Activated CD4-positive, CD25-positive, alpha-beta regulatory T cell treated with anti-CD3 and anti-CD28 coated beads, Interleukin-2, amount 50 U/mL, for 24 hours (primary cell): Measurements from ENCODE around the gene MYO1G.
"Not testable (repeated sequence)": the region's sequence is repeated elsewhere in the genome, so short reads cannot be mapped to it uniquely, and the experiment has no call there.

ENCODE experiments used
- ATAC-seq, 2 donors: fragments of 150-1000 bp; cut with Tn5 transposase; one replicate each; pipeline ENCODE4 v1.10.0; 2021; ENCODE audit warnings: mild to moderate bottlenecking in 1 of 2, moderate library complexity in 1 of 2

MYO1G gene

GRCh38 chr7:44999245-45000092 lies 20.7 kb upstream of the MYO1G start:
- ATAC-seq = peak; percentile 81 to 82

GRCh38 chr7:44998153-44998871 lies 19.5 kb upstream of the MYO1G start:
- no peak for ATAC-seq

- peak in 1 of 2 donors; percentile 2 for ATAC-seq
These were observed 17.0 kb upstream of the MYO1G start for GRCh38 chr7:44995555-44996493.

- no peak for ATAC-seq
These were observed 16.2 kb upstream of the MYO1G start for GRCh38 chr7:44994877-44995554.

- ATAC-seq = not testable (repeated sequence)
These were observed 13.4 kb upstream of the MYO1G start for GRCh38 chr7:44992004-44992795.

- ATAC-seq = no peak
These were observed 11.6 kb upstream of the MYO1G start for GRCh38 chr7:44990109-44991023.

GRCh38 chr7:44989132-44989531 lies 10.3 kb upstream of the MYO1G start:
- no peak for ATAC-seq

GRCh38 chr7:44988701-44989100 lies 9.9 kb upstream of the MYO1G start:
- ATAC-seq = no peak

GRCh38 chr7:44987996-44988395 lies 9.2 kb upstream of the MYO1G start:
- no peak for ATAC-seq

GRCh38 chr7:44987457-44987856 lies 8.6 kb upstream of the MYO1G start:
- ATAC-seq = no peak

- peak; percentile 96 for ATAC-seq
These were observed 7.6 kb upstream of the MYO1G start for GRCh38 chr7:44986218-44987053.

GRCh38 chr7:44985900-44986217 lies 7.0 kb upstream of the MYO1G start:
- ATAC-seq = no peak

GRCh38 chr7:44985033-44985695 lies 6.3 kb upstream of the MYO1G start:
- ATAC-seq = no peak

- ATAC-seq = no peak
These were observed 5.6 kb upstream of the MYO1G start for GRCh38 chr7:44984478-44984758.

GRCh38 chr7:44983742-44984477 lies 5.1 kb upstream of the MYO1G start:
- no peak for ATAC-seq

GRCh38 chr7:44982970-44983369 lies 4.2 kb upstream of the MYO1G start:
- ATAC-seq = no peak

GRCh38 chr7:44982535-44982923 lies 3.7 kb upstream of the MYO1G start:
- no peak for ATAC-seq

- ATAC-seq = no peak
These were observed 2.4 kb upstream of the MYO1G start for GRCh38 chr7:44981035-44981706.
